GM19240 (cell line): ENCODE data around the gene CDCA4.
A peak's percentile ranks its signal among the peaks of the same experiment; 100 is the strongest.
"Not testable (repeated sequence)": the region's sequence is repeated elsewhere in the genome, so short reads cannot be mapped to it uniquely, and the experiment has no call there.

Experiments
- DNase-seq: peaks from one replicate; pipeline ENCODE4 v3.0.0; 2011; ENCODE audit warnings: low spot score; ENCODE audit not compliant: insufficient read length

CDCA4 gene

DNA sequence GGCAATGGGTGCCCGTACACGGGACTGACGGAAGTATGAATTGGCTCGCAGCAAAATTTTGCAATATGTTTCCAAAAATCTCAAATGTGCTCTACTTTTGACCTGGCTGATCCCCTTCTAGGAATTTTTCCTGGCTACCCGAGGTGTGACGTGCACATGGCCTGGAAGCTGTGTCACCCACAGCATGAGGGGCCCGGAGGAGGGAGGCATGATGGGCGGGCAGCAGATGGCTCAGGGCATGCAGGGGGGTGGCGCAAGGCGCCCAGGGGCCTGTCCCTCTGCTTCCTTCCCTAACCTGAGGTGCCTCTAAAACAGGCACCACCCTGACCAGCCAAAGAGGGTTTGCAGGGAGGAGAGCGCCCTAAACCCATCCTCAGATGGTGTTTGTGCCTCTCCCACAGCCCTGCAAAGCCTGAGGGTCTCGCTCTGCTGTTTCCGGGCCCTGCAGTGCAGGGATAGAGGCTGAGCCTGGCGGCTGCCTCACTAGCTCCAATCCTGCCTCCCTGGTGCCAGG, 37.7 kb upstream of the CDCA4 start:
- DNase-seq, result no peak

DNA sequence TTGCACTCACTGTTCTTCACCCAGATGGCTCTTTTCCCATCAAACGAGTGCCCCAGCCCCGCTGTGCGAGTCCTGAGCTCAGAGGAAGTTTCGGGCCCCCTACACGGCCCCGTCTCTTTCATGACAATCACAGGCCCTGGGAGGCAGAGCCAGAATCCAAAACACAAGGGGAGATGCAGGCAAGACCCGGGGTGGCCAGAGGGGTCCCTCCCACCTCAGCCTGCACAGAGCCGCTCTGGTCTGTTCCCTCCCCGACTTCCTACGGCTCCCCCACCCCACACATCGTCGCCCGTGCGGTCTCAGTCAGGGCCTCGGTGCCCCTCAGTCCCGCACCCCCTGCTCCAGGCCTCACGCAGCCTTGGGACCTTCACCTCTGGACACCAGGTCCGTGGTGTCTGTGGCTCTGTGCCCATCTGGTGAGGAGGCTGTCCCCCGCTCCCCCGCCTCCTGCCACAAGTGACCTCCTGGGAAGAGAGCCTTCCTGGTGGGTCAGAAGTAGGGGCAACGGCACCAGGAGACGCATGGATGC, 35.5 kb upstream of the CDCA4 start:
- DNase-seq, result no peak

DNA sequence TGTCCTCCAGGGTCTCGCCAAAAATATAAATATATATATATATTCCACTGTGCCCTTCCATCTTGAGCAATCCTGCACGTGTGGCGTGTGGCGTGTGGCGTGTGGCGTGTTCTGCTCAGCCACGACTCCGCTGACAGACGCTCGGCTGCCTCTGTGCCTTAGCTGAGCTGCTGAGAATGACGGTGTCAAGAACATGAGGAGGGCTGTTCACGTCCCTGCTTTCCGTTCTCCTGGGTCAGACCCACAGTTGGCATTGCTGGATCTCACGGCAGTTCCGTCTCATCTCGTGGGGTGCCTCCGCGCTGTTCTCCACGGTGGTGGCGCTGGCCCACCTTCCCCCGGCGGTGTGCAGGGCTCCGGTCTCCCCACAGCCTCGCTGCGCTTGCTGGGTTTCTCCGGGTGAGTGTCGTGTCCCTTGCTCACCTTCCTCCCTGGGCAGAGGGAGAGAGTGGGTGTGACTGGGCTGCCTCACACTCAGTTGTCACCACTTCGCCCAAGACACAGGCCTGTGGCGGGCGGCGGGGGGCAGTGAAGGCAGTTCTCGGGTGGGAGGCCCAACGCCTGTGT, 34.9 kb upstream of the CDCA4 start:
- DNase-seq, result no peak

DNA sequence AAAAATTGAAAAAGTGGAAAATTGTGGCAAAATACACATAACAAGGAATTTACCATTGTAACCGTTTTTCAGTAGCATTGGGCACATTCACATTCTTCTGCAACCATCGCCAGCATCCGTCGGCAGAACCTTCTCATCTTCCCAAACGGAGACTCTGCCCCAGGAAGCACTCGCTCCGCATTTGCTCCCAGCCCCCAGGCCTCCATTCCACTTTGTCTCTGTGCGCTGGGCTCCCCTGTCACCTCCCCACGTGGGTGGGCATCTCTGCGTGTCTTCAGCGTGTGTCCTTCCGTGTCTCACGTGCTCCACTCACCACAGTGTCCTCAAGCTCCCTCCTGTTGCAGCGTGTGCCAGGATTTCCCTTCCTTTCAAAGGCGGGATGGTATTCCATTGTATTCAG, 34.5 kb upstream of the CDCA4 start:
- DNase-seq, result no peak

DNA sequence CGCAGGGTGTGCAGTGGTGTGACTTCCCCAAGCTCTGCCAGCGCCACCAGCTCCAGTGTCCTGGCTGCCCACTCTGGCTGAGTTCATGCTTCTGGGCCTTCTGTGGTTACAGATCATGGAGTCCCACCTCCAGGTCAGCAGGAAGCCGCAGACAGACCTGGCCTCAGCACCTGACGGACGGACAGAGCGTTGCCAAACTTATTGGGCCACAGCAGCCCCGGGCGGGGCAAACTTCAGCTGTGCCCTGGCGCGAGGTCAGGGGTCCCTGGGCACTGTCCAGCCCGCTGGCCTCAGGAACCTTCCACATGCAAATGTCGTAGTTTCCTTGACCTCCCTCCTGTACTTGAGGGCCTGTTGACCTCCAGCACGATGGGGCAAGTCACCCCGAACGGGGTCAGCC, 33.1 kb upstream of the CDCA4 start:
- no peak for DNase-seq

DNA sequence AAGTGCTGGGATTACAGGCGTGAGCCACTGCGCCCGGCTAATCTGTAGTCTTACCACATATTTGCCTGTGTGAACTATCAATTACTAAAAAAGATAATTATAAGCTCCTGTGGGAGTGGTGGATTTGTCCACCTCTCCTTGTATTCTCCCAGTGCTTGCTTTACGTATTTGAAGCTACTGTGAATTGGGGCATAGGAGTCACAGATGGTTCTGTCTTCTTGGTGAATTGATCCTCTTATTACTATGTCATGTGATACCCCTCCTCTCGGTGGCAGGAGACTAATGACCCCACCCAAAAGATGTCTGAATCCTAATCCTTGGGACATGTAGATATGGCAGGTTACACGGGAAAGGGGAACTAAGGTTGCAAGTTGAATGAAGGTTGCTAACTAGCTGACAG, 32.5 kb upstream of the CDCA4 start:
- no peak for DNase-seq

DNA sequence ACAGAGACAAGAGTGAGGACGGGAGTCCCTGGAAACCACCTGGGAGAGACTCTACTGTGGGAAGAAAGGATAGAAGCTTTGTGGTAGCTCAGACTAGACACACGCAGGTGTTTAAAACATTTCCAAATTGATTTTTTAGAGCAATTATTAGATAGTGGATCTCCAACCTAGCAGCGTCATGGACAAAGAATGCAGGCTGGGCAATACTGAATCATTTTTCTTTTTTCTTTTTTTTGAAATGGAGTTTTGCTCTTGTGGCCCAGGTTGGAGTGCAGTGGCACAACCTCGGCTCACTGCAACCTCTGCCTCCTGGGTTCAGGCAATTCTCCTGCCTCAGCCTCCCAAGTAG, 31.2 kb upstream of the CDCA4 start:
- no peak for DNase-seq

DNA sequence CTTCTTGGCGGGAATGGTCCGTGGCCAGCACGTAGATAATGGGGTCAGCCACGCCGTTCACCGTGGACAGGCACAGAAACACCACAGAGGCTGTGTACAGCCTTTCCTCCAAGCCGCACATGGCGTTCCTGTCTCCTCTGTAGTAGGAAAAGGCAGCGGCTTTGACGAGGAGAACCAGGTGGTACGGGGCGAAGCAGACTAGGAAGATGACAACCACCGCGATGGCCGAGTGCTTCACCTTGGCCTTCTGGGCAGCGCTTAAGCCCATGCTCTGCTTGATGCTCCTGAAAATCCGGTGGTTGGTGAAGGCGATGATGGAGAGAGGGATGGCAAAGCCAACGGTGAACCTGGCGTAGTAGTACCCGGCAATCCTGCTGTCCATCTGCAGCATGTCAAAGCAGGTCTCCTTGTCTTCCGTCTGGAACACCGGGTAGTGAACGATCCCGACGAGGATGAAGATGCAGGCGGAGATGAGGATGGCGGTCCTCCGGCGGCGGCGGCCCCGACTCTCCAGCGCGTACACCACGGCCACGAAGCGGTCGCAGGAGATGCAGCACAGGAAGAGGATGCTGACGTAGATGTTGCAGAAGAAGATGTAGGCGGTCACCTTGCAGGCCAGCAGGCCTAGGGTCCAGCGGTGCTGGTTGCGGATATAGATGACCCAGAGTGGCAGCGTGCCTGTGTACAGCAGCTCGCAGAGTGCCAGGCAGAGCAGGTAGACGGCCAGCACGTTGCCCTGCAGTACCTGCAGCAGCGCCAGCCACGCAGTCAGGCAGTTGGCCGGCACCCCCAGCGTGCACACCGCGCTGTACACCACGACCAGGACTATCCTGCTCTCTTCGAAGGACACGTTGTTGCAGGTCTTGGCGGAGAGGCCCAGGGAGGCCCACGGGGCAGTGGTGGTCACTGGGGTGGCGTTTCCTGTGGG, 30.6 kb upstream of the CDCA4 start:
- DNase-seq, result no peak

DNA sequence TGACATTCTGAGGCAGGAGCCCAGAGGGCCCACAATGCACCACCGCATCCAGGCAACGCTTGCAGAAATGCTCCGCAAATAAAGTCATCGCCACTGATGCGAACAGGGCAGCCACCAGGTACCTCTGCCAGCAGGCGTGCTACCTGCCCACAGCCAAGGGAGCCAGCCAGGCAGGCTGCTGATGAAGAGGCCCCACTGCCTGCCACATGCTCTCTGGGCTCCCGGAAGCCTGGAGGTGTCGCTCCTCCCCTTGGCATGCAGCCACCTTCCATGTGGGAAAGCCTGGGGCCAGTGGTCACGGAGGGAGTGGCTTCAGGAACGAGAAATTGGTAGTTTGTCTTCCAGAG, 29.6 kb upstream of the CDCA4 start:
- no peak for DNase-seq

DNA sequence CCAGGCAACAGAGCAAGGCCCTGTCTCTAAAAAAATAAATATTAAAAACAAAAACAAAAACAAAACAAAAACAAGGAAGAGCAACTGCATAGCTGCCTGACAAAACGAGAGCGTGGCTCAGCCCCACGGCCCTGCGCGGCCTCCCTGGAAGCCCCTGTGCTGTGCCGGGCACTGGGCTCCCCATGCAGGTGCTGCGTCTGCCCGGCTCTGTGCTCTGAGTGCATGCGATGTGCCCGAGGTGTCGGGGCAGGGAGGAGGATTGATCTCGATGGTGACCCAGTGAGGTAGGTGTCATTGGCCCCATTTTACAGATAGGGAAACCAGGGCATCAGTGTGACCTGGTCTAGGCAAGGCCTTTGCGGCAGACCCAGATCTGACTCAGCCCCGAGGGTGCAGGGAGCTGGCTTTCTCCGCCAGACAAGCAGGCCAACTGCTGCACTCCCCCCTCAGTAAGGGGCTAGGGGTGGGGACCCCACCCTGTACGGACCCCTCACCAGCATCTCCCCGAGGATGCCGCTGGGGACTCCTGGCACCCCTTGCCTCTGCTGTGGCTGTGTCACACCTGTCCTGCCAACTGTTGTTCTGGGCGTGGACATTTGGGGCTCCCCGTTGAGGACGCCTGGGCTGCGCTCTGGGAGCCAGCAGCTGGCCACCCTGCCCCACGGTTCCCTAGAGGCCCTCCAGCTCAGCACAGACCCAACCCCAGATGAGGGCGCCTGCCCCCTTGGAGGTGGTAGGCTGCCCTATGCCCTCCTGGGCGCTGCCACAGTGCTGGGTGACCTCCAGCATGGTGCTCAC, 29.1 kb upstream of the CDCA4 start:
- no peak for DNase-seq

DNA sequence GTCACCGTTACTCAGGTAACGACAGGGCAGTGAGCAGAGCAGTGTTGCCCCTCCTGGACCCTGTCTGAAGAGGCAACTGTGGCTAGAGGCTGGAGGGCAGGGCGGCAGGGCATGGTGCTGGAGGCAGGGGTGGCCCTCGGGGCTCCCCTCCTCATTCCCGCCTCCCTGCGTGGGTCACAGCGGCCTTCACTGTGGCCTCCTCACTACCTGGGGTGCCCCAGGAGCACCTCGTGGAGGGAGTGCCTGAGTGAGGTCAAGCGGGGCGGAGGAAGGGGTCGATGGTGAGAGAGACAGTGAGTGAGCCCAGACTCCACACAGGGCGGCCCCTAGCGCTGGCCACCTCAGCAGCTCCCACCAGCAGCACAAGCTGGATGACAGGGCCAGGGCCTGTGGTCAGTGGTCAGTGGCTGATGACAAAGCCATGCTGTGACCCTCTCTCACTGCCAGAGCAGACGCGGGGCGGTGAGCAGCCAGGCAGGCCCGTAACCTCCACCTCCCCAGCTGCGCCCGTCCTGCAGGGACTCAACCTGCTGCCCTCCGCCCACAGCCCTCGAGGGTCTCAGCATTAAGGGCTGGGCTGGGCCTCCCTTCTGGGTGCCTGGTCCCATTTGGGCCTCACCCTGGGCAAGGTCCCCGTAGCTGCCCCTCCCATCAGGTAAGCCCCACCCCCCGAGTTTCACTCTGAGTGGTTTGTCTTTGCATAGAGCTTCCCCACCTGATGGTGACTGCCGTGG, 26.6 kb upstream of the CDCA4 start:
- DNase-seq, result no peak

DNA sequence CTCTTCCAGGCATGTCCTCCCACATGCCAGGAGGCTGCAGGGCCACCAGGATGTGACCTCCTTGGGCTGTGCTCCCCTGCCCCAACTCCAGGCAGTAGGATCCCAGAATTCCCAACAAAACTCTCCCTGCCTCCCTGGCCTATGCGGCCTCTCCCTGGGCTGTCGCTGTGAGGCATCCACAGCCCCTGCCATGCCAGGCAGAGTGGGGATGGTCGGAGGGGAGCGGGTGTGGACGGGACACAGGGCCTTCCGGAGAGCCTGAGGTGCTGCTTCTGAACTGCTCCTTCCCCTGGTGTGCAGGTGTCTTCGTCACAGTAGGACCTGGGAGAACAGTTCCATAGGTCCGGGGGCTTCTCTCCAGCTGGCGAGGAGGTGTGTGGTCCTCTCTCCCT, 26.0 kb upstream of the CDCA4 start:
- no peak for DNase-seq

DNA sequence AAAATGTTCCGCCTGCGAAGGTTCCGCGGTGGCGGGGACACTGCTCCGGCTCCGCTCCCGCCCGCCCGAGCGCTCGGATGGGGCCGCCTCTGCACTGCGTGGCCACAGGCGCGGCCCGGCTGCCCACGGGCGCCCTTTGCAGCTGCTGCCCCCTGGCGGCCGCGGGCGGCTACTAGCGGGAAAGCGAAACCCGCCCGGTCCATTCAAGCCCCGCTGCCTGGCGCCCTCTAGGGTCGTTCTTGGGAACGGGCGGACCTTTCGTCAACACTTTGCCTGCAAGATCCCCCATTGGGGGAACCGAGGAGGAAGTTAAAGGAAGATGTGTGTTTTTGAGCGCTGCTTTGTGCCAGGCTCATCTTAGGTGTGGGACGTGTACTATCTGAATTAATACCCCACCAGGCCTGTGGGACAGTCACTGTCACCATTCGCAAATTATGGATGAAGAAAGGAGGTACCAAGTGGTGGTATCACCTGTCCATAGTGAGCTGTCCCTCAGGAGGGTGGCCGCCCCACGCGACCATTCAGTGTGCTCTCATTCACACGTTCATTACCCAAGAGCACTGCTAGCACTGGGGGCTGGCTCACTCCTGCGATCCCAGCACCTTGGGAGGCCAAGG, 24.9 kb upstream of the CDCA4 start:
- peak; percentile 97 for DNase-seq

DNA sequence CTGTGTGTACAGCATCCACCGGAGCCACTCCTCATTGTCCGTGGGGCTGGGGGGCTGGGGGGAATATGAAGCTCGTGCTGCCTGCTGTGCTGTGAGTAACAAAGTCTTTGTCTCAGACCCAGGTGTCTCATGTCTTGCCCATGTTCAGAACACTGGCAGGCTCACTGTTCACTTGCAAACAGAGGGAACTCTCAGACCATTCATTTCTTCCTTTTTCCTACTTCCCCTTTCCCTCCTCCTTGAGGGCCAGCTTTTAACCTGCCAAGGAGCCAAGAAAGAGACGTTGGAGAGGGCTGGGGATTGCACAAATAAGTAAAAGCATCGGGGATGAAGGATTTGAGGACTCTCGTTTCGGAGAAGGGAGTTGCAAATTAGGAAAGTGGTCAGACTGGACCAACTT, 22.8 kb upstream of the CDCA4 start:
- DNase-seq, result no peak

DNA sequence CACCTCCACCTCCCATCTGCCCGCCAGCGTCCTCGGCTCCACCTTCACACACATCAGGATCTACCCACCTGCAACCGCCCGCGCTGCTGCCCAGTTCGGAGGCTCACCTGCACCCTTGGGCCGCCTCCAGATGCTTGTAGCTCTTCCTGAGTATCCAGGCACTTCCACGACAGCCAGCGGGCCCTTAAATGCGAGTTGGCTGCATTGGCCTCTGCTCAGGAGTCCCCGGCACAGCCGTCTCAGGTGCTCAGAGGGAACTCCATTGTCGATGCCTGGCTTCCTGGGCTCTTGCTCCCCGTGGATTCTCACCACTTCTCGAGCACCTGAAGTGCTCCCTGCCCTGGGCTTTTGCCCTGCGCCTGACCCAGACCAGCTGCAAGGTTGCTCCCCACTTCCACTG, 21.9 kb upstream of the CDCA4 start:
- no peak for DNase-seq

DNA sequence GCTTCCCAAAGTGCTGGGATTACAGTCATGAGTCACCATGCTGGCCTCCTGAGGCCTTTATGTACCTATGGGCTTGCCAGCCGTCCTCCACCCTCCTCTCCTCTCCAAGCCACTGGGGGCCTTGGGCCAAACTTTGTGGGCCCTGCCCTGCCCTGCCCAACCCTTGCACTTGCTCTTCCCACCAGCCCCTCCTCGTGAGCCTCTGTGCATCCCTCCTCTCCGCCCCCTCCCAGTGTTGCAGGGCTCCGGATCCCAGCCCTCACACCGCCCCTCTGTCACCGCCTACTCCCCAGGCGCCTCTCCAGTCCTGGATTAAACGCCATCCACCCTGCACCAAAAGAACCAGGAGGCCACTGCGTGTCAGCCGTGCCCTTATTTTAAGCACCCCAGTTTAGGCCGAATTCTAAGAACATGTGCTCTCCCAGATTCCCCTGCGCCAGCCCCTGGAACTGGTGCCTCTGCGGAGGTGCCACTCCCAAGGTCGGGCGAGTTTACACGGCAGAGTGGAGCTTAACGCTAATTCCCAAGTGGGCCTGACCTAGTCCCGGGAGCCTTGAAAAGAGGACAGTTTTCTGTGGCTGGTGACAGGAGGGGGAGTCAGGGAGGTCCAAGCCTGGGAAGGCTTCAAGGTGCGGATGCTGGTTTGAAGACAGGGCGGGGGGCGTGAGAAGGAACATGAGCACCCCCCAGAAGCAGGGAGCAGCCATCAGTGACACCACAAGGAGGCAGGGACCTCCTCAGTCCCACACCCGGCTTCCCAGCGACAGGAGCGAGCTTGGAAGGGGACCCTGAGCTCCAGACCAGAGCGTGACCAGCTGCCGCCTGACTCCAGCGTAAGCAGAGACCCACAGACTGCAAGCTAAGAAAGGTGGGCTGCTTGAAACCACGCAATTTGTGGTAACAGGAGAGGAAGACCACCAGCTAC, 21.2 kb upstream of the CDCA4 start:
- DNase-seq, result no peak

DNA sequence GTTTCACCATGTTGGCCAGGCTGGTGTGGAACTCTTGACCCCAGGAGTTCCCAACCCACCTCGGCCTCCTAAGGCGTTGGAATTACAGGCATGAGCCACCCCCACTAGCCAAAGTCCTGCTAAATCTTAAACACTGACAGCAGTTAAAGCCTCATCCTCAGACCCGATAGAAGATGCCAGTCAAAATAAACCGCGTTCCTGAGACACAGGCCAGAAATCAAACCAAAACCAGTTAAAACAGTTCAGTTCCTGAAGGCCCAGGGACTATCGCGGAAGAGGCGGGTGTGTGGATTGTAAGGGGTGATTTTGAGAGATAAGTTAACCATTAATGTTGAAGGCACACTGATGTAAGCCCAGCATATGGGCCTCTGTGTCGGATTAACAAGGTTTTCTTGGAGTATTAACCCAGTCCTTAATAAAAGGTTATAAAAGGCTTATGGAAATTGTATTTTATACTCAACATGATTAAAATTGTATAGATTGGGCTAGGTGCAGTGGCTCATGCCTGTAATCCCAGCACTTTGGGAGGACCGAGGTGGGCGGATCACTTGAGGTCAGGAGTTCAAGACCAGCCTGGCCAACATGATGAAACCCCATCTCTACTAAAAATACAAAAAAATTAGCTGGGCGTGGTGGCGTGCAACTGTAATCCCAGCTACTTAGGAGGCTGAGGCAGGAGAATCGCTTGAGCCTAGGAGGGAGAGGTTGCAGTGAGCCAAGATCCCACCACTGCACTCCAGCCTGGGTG, 18.7 kb upstream of the CDCA4 start:
- no peak for DNase-seq

DNA sequence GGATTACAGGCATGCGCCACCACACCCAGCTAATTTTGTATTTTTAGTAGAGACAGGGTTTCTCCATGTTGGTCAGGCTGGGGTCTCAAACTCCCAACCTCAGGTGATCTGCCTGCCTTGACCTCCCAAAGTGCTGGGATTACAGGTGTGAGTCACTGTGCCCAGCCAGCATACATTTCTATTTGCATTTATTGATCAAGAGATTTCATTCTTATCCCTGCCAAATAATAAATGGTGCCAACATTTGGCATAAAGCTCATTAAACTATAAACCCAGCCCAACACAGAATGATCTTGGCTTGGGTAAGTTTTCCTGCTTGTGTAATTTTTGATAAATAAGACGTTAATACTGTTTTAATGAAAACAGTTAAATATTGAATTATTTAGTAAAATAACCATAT, 14.7 kb upstream of the CDCA4 start:
- DNase-seq, result not testable (repeated sequence)
